GM23338 (cell line): ENCODE measurements around the gene NSD2. TPM values are rescaled to one million over a fixed set of nuclear protein-coding genes. Genes with fewer than 3 reads are reported as not detected.

Source experiments
- ATAC-seq: fragments of 200-7000 bp; cut with Tn5 transposase; 3 replicates; pipeline ENCODE4 v1.9.1; 2020
- DNase-seq: peaks from one replicate; pipeline ENCODE4 v3.0.0-alpha.2; 2015; ENCODE audit warnings: low spot score
- H2AFZ ChIP-seq: fragments of 200-600 bp; sonication (generic); 2 replicates; pipeline ENCODE4 v1.8.0; 2016; ENCODE audit warnings: antibody characterized with exemption, mild to moderate bottlenecking, moderate library complexity
- H3F3A ChIP-seq: fragments of 200-600 bp; sonication (generic); replicated peaks from 2 replicates; pipeline ENCODE4 v1.8.0; 2017; ENCODE audit warnings: antibody characterized with exemption, mixed run types, low read depth
- H3K27ac ChIP-seq: fragments of 200-600 bp; sonication (generic); 2 replicates; pipeline ENCODE4 v1.6.1; 2016; ENCODE audit warnings: low read depth
- H3K27me3 ChIP-seq: fragments of 200-600 bp; sonication (generic); 2 replicates; pipeline ENCODE4 v1.8.0; 2016; ENCODE audit warnings: mild to moderate bottlenecking, mixed run types, moderate library complexity; ENCODE audit not compliant: insufficient read depth
- H3K36me3 ChIP-seq: fragments of 200-600 bp; sonication (generic); 2 replicates; pipeline ENCODE4 v1.8.0; 2016; ENCODE audit warnings: mild to moderate bottlenecking; ENCODE audit not compliant: insufficient read depth
- H3K4me1 ChIP-seq: fragments of 200-600 bp; sonication (generic); 2 replicates; pipeline ENCODE4 v1.8.0; 2016; ENCODE audit warnings: mild to moderate bottlenecking, moderate library complexity; ENCODE audit not compliant: insufficient read depth
- H3K4me2 ChIP-seq: fragments of 200-600 bp; sonication (generic); 2 replicates; pipeline ENCODE4 v1.7.1; 2017; ENCODE audit warnings: mixed run types
- H3K4me3 ChIP-seq: fragments of 200-600 bp; sonication (generic); 2 replicates; pipeline ENCODE4 v1.6.1; 2016; ENCODE audit warnings: mixed run types
- H3K79me2 ChIP-seq: fragments of 200-600 bp; sonication (generic); replicated peaks from 2 replicates; pipeline ENCODE4 v1.8.0; 2017; ENCODE audit warnings: mild to moderate bottlenecking; ENCODE audit not compliant: insufficient read depth
- H3K9me2 ChIP-seq: fragments of 200-600 bp; sonication (generic); 2 replicates; pipeline ENCODE4 v1.8.0; 2017; ENCODE audit not compliant: insufficient read depth
- H4K20me1 ChIP-seq: fragments of 200-600 bp; sonication (generic); replicated peaks from 2 replicates; pipeline ENCODE4 v1.8.0; 2017; ENCODE audit warnings: mild to moderate bottlenecking; ENCODE audit not compliant: insufficient read depth
- H3K27ac Mint-ChIP-seq: 2 replicates; pipeline ENCODE4 v1.8.0; 2020; ENCODE audit warnings: inconsistent platforms, mild to moderate bottlenecking, moderate library complexity, mixed read lengths
- H3K27me3 Mint-ChIP-seq: 3 replicates; pipeline ENCODE4 v1.8.0; 2022; ENCODE audit warnings: low read depth, mild to moderate bottlenecking, moderate library complexity, mixed read lengths, inconsistent platforms; ENCODE audit not compliant: insufficient read depth, poor library complexity
- H3K36me3 Mint-ChIP-seq: 3 replicates; pipeline ENCODE4 v1.8.0; 2021; ENCODE audit warnings: low read depth, mild to moderate bottlenecking, inconsistent platforms, moderate library complexity, mixed read lengths
- H3K4me1 Mint-ChIP-seq: 3 replicates; pipeline ENCODE4 v1.8.0; 2020; ENCODE audit warnings: mild to moderate bottlenecking, inconsistent platforms, mixed read lengths
- H3K4me3 Mint-ChIP-seq: 3 replicates; pipeline ENCODE4 v1.8.0; 2021; ENCODE audit warnings: moderate library complexity, mild to moderate bottlenecking, inconsistent platforms, mixed read lengths
- H3K9me3 Mint-ChIP-seq: 3 replicates; pipeline ENCODE4 v1.8.0; 2020; ENCODE audit warnings: moderate library complexity, mild to moderate bottlenecking, inconsistent platforms, mixed read lengths
- CREB1 ChIP-seq: fragments of 250-450 bp; sonication (Bioruptor Pico); IDR thresholded peaks from 2 replicates; pipeline ENCODE4 v1.5.0; 2020; ENCODE audit warnings: low read depth, mild to moderate bottlenecking, moderate library complexity
- EZH2 ChIP-seq: fragments of 200-600 bp; sonication (generic); IDR thresholded peaks from one replicate; pipeline ENCODE4 v1.8.0; 2017; ENCODE audit warnings: antibody characterized with exemption, mild to moderate bottlenecking, low read depth; ENCODE audit not compliant: unreplicated experiment
- EZH2phosphoT487 ChIP-seq: fragments of 200-600 bp; sonication (generic); IDR thresholded peaks from one replicate; pipeline ENCODE4 v1.8.1; 2018; ENCODE audit warnings: antibody characterized with exemption; ENCODE audit not compliant: unreplicated experiment
- JUNB ChIP-seq: IDR thresholded peaks from one replicate; pipeline ENCODE4 v1.6.1; 2016; ENCODE audit warnings: antibody characterized with exemption; ENCODE audit not compliant: unreplicated experiment
- NANOG ChIP-seq: IDR thresholded peaks from 2 replicates; pipeline ENCODE4 v1.6.1; 2016; ENCODE audit warnings: antibody characterized with exemption, borderline replicate concordance
- POLR2AphosphoS5 ChIP-seq: IDR thresholded peaks from 2 replicates; pipeline ENCODE4 v1.6.1; 2016; ENCODE audit warnings: antibody characterized with exemption, low read depth
- STAT1 ChIP-seq: IDR thresholded peaks from one replicate; pipeline ENCODE4 v1.6.1; 2016; ENCODE audit warnings: antibody characterized with exemption; ENCODE audit not compliant: unreplicated experiment
- ZNF114 ChIP-seq: fragments of 250-450 bp; sonication (Bioruptor Pico); IDR thresholded peaks from 2 replicates; pipeline ENCODE4 v1.5.0; 2020; ENCODE audit warnings: mild to moderate bottlenecking, moderate library complexity
- ZNF331 ChIP-seq: fragments of 250-450 bp; sonication (Bioruptor Pico); IDR thresholded peaks from 2 replicates; pipeline ENCODE4 v1.5.0; 2020; ENCODE audit warnings: low read depth, mild to moderate bottlenecking, moderate library complexity
- polyA plus RNA-seq: library from polyadenylated mRNA; unstranded; fragments of >200 nt; fragmentation: Nextera tagmentation; extraction: Ambion mirVana; gene quantifications from 2 replicates; pipeline ENCODE4 v1.2.1, GENCODE V29; 2016
- total RNA-seq: library from RNA; depleted of rRNA; stranded (reverse); fragments of >200 nt; shearing (Covaris generic); gene quantifications from 2 replicates; pipeline ENCODE4 v1.2.3, GENCODE V29; 2014
- TF ChIP-seq, protein P1 (sequence below): fragments of 250-450 bp; sonication (Bioruptor Pico); IDR thresholded peaks from 2 replicates; pipeline ENCODE4 v1.5.0; 2020; ENCODE audit warnings: mild to moderate bottlenecking, moderate library complexity
- TF ChIP-seq, protein P2 (sequence below): IDR thresholded peaks from 2 replicates; pipeline ENCODE4 v1.6.1; 2016; ENCODE audit warnings: antibody characterized with exemption
- TF ChIP-seq, protein P3 (sequence below), 2 experiments: fragments of 200-600 bp in 1 of 2; sonication (generic) in 1 of 2; conservative IDR thresholded peaks; 2 replicates each; pipeline versions ENCODE4 v1.5.1 to v1.6.1; 2016 to 2017; ENCODE audit warnings: antibody characterized with exemption in 2 of 2, low read depth in 2 of 2, mild to moderate bottlenecking in 2 of 2, moderate library complexity in 1 of 2
- TF ChIP-seq, protein P4 (sequence below): IDR thresholded peaks from one replicate; pipeline ENCODE4 v1.6.1; 2018; ENCODE audit warnings: antibody characterized with exemption; ENCODE audit not compliant: unreplicated experiment

NSD2 gene
- total and polyA plus RNA-seq, 2 experiments from 2014 or later = 33.5 to 84.4 TPM

DNA sequence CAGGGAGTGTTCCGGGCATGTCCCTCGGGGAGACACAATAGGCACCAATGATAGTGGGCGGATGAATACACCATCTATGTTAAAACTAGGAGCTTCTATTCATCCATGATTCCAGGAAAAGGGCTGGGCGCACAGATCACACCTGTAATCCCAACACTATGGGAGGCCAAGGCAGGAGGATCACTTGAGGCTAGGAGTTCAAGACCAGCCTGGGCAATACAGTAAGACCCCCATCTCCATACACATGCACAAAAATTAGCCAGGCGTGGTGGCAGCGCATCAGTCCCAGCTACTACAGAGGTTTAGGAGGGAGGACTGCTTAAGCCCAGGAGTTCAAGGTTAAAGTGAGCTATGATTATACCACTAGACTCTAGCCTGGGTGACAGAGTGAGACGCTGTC lies 135.2 kb downstream of the NSD2 start:
- Histone ChIP-seq H3K4me3 (no peak overlapping the region), H3K27ac (no peak overlapping the region), H3K36me3 (0 out of 2 replicates have a peak, but pooled peaks cover 3% of the 10 kb centered on the region), H3K79me2 (peaks cover 70% of the 10 kb centered on the region), H2AFZ (no peak overlapping the region), H3K27me3 (peaks cover 7% of the 10 kb centered on the region; the same call in 1 of the 2 replicates), H3K4me2 (no peak overlapping the region), H3K4me1 (peaks cover 5% of the 10 kb centered on the region; the same call in 1 of the 2 replicates), H3K9me2 (no peaks in the 10 kb centered on the region), H4K20me1 (peaks cover 62% of the 10 kb centered on the region), H3F3A (peaks cover 3% of the 10 kb centered on the region)
- Mint-ChIP-seq H3K27me3 (peaks cover 10% of the 10 kb centered on the region), H3K4me1 (peaks cover 9% of the 10 kb centered on the region; the same call in 2 of the 3 replicates), H3K4me3 (no peak overlapping the region), H3K36me3 (peaks cover 38% of the 10 kb centered on the region), H3K27ac (no peak overlapping the region), H3K9me3 (no peaks in the 10 kb centered on the region)
- ATAC-seq = no peak
- DNase-seq = no peak
- TF ChIP-seq JUNB (no peak), EZH2 (no peak), ZNF331 (CRISPR knock-in tag) (no peak), NANOG (no peak), STAT1 (no peak), ZNF114 (CRISPR knock-in tag) (no peak), CREB1 (CRISPR knock-in tag) (no peak), POLR2AphosphoS5 (no peak), EZH2phosphoT487 (no peak)
- TF ChIP-seq, protein P1, sequence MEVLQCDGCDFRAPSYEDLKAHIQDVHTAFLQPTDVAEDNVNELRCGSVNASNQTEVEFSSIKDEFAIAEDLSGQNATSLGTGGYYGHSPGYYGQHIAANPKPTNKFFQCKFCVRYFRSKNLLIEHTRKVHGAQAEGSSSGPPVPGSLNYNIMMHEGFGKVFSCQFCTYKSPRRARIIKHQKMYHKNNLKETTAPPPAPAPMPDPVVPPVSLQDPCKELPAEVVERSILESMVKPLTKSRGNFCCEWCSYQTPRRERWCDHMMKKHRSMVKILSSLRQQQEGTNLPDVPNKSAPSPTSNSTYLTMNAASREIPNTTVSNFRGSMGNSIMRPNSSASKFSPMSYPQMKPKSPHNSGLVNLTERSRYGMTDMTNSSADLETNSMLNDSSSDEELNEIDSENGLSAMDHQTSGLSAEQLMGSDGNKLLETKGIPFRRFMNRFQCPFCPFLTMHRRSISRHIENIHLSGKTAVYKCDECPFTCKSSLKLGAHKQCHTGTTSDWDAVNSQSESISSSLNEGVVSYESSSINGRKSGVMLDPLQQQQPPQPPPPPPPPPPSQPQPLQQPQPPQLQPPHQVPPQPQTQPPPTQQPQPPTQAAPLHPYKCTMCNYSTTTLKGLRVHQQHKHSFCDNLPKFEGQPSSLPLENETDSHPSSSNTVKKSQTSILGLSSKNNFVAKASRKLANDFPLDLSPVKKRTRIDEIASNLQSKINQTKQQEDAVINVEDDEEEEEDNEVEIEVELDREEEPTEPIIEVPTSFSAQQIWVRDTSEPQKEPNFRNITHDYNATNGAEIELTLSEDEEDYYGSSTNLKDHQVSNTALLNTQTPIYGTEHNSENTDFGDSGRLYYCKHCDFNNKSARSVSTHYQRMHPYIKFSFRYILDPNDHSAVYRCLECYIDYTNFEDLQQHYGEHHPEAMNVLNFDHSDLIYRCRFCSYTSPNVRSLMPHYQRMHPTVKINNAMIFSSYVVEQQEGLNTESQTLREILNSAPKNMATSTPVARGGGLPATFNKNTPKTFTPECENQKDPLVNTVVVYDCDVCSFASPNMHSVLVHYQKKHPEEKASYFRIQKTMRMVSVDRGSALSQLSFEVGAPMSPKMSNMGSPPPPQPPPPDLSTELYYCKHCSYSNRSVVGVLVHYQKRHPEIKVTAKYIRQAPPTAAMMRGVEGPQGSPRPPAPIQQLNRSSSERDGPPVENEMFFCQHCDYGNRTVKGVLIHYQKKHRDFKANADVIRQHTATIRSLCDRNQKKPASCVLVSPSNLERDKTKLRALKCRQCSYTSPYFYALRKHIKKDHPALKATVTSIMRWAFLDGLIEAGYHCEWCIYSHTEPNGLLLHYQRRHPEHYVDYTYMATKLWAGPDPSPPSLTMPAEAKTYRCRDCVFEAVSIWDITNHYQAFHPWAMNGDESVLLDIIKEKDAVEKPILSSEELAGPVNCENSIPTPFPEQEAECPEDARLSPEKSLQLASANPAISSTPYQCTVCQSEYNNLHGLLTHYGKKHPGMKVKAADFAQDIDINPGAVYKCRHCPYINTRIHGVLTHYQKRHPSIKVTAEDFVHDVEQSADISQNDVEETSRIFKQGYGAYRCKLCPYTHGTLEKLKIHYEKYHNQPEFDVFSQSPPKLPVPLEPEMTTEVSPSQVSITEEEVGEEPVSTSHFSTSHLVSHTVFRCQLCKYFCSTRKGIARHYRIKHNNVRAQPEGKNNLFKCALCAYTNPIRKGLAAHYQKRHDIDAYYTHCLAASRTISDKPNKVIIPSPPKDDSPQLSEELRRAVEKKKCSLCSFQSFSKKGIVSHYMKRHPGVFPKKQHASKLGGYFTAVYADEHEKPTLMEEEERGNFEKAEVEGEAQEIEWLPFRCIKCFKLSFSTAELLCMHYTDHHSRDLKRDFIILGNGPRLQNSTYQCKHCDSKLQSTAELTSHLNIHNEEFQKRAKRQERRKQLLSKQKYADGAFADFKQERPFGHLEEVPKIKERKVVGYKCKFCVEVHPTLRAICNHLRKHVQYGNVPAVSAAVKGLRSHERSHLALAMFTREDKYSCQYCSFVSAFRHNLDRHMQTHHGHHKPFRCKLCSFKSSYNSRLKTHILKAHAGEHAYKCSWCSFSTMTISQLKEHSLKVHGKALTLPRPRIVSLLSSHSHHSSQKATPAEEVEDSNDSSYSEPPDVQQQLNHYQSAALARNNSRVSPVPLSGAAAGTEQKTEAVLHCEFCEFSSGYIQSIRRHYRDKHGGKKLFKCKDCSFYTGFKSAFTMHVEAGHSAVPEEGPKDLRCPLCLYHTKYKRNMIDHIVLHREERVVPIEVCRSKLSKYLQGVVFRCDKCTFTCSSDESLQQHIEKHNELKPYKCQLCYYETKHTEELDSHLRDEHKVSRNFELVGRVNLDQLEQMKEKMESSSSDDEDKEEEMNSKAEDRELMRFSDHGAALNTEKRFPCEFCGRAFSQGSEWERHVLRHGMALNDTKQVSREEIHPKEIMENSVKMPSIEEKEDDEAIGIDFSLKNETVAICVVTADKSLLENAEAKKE (CRISPR knock-in tag) = no peak
- TF ChIP-seq, protein P2, sequence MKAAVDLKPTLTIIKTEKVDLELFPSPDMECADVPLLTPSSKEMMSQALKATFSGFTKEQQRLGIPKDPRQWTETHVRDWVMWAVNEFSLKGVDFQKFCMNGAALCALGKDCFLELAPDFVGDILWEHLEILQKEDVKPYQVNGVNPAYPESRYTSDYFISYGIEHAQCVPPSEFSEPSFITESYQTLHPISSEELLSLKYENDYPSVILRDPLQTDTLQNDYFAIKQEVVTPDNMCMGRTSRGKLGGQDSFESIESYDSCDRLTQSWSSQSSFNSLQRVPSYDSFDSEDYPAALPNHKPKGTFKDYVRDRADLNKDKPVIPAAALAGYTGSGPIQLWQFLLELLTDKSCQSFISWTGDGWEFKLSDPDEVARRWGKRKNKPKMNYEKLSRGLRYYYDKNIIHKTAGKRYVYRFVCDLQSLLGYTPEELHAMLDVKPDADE = no peak
- TF ChIP-seq, protein P3, sequence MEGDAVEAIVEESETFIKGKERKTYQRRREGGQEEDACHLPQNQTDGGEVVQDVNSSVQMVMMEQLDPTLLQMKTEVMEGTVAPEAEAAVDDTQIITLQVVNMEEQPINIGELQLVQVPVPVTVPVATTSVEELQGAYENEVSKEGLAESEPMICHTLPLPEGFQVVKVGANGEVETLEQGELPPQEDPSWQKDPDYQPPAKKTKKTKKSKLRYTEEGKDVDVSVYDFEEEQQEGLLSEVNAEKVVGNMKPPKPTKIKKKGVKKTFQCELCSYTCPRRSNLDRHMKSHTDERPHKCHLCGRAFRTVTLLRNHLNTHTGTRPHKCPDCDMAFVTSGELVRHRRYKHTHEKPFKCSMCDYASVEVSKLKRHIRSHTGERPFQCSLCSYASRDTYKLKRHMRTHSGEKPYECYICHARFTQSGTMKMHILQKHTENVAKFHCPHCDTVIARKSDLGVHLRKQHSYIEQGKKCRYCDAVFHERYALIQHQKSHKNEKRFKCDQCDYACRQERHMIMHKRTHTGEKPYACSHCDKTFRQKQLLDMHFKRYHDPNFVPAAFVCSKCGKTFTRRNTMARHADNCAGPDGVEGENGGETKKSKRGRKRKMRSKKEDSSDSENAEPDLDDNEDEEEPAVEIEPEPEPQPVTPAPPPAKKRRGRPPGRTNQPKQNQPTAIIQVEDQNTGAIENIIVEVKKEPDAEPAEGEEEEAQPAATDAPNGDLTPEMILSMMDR (conservative IDR thresholded peaks at IDR 0.05; ENCODE audit: low read depth in 2 of 2) = no peak
- TF ChIP-seq, protein P4, sequence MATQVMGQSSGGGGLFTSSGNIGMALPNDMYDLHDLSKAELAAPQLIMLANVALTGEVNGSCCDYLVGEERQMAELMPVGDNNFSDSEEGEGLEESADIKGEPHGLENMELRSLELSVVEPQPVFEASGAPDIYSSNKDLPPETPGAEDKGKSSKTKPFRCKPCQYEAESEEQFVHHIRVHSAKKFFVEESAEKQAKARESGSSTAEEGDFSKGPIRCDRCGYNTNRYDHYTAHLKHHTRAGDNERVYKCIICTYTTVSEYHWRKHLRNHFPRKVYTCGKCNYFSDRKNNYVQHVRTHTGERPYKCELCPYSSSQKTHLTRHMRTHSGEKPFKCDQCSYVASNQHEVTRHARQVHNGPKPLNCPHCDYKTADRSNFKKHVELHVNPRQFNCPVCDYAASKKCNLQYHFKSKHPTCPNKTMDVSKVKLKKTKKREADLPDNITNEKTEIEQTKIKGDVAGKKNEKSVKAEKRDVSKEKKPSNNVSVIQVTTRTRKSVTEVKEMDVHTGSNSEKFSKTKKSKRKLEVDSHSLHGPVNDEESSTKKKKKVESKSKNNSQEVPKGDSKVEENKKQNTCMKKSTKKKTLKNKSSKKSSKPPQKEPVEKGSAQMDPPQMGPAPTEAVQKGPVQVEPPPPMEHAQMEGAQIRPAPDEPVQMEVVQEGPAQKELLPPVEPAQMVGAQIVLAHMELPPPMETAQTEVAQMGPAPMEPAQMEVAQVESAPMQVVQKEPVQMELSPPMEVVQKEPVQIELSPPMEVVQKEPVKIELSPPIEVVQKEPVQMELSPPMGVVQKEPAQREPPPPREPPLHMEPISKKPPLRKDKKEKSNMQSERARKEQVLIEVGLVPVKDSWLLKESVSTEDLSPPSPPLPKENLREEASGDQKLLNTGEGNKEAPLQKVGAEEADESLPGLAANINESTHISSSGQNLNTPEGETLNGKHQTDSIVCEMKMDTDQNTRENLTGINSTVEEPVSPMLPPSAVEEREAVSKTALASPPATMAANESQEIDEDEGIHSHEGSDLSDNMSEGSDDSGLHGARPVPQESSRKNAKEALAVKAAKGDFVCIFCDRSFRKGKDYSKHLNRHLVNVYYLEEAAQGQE = no peak
